WTC11 (cell line): Measurements from ENCODE around the gene RHBDL1. TPM values are rescaled to one million over a fixed set of nuclear protein-coding genes. Genes with fewer than 3 reads are reported as not detected.
A peak's percentile ranks its signal among the peaks of the same experiment; 100 is the strongest.

Experiments
- ATAC-seq: fragments of 200-7000 bp; cut with Tn5 transposase; 2 replicates; pipeline ENCODE4 v1.10.0; 2021; ENCODE audit warnings: mild to moderate bottlenecking, moderate library complexity
- CTCF ChIA-PET: fragments of 300-600 bp; sonication (Branson Sonifier 250); formaldehyde crosslinking; loops from one replicate; lab custom pipeline; 2021; ENCODE audit warnings: antibody characterized with exemption; lab: Charles Lee
- POLR2A ChIA-PET: fragments of 350-600 bp; sonication (Branson Sonifier 250); formaldehyde crosslinking; loops from one replicate; lab custom pipeline; 2021; ENCODE audit warnings: antibody characterized with exemption; lab: Charles Lee
- DNase-seq: peaks from one replicate; pipeline ENCODE4 v3.0.0; 2021; ENCODE audit warnings: low spot score
- H3K27ac Mint-ChIP-seq: 2 replicates; pipeline ENCODE4 v1.8.0; 2021; ENCODE audit warnings: mixed read lengths
- H3K27me3 Mint-ChIP-seq: 2 replicates; pipeline ENCODE4 v1.8.0; 2021; ENCODE audit warnings: low read depth, mild to moderate bottlenecking, moderate library complexity, mixed read lengths
- H3K36me3 Mint-ChIP-seq: 2 replicates; pipeline ENCODE4 v1.8.0; 2021; ENCODE audit warnings: mixed read lengths
- H3K4me1 Mint-ChIP-seq: 2 replicates; pipeline ENCODE4 v1.8.0; 2022; ENCODE audit warnings: mixed read lengths
- H3K4me3 Mint-ChIP-seq: 2 replicates; pipeline ENCODE4 v1.8.0; 2021; ENCODE audit warnings: mild to moderate bottlenecking, moderate library complexity, mixed read lengths
- H3K9me3 Mint-ChIP-seq: 2 replicates; pipeline ENCODE4 v1.8.0; 2021; ENCODE audit warnings: mixed read lengths
- CBFB ChIP-seq: sonication (generic); formaldehyde crosslinking; IDR thresholded peaks from 2 replicates; pipeline ENCODE4 v1.8.1; 2022; ENCODE audit warnings: mild to moderate bottlenecking, low read depth, missing genetic modification reagents
- ESRRA ChIP-seq: sonication (generic); formaldehyde crosslinking; IDR thresholded peaks from 2 replicates; pipeline ENCODE4 v1.8.1; 2022; ENCODE audit warnings: mild to moderate bottlenecking, missing genetic modification reagents, borderline replicate concordance
- GABPB1 ChIP-seq: sonication (generic); formaldehyde crosslinking; IDR thresholded peaks from 2 replicates; pipeline ENCODE4 v1.8.1; 2023; ENCODE audit warnings: mild to moderate bottlenecking, missing genetic modification reagents
- GTF2I ChIP-seq: fragments of 250-450 bp; sonication (Bioruptor Pico); conservative IDR thresholded peaks from 2 replicates; pipeline ENCODE4 v1.4.0; 2021; ENCODE audit warnings: mild to moderate bottlenecking
- OVOL2 ChIP-seq: fragments of 250-450 bp; sonication (Bioruptor Pico); IDR thresholded peaks from 2 replicates; pipeline ENCODE4 v1.9.0; 2021; ENCODE audit warnings: mild to moderate bottlenecking, borderline replicate concordance
- SP1 ChIP-seq: sonication (generic); formaldehyde crosslinking; conservative IDR thresholded peaks from 2 replicates; pipeline ENCODE4 v1.8.1; 2022; ENCODE audit warnings: missing genetic modification reagents
- TP53 ChIP-seq: sonication (generic); formaldehyde crosslinking; IDR thresholded peaks from 2 replicates; pipeline ENCODE4 v1.8.1; 2023; ENCODE audit warnings: mild to moderate bottlenecking, missing genetic modification reagents
- ZBTB21 ChIP-seq: sonication (generic); formaldehyde crosslinking; IDR thresholded peaks from 2 replicates; pipeline ENCODE4 v1.8.1; 2023; ENCODE audit warnings: mild to moderate bottlenecking, missing genetic modification reagents, borderline replicate concordance
- total RNA-seq: library from RNA; stranded (reverse); gene quantifications from 3 replicates; pipeline ENCODE4 v1.2.3, GENCODE V29; 2021
- TF ChIP-seq, protein P1 (sequence below): sonication (generic); formaldehyde crosslinking; IDR thresholded peaks from 2 replicates; pipeline ENCODE4 v1.8.0; 2022; ENCODE audit warnings: mild to moderate bottlenecking, missing genetic modification reagents
- TF ChIP-seq, protein P2 (sequence below): sonication (generic); formaldehyde crosslinking; IDR thresholded peaks from 2 replicates; pipeline ENCODE4 v1.8.1; 2023; ENCODE audit warnings: mild to moderate bottlenecking, moderate library complexity, missing genetic modification reagents
- TF ChIP-seq, protein P3 (sequence below): sonication (generic); formaldehyde crosslinking; IDR thresholded peaks from 2 replicates; pipeline ENCODE4 v1.8.0; 2022; ENCODE audit warnings: mild to moderate bottlenecking, missing genetic modification reagents
- TF ChIP-seq, protein P4 (sequence below): sonication (generic); formaldehyde crosslinking; conservative IDR thresholded peaks from 2 replicates; pipeline ENCODE4 v1.8.1; 2023; ENCODE audit warnings: mild to moderate bottlenecking, low read depth, missing genetic modification reagents, moderate library complexity
- TF ChIP-seq, protein P5 (sequence below): sonication (generic); formaldehyde crosslinking; IDR thresholded peaks from 2 replicates; pipeline ENCODE4 v1.8.0; 2023; ENCODE audit warnings: mild to moderate bottlenecking, missing genetic modification reagents

Gene RHBDL1
- total RNA-seq, 1 experiment from 2014 or later, result 8.2 TPM

DNA sequence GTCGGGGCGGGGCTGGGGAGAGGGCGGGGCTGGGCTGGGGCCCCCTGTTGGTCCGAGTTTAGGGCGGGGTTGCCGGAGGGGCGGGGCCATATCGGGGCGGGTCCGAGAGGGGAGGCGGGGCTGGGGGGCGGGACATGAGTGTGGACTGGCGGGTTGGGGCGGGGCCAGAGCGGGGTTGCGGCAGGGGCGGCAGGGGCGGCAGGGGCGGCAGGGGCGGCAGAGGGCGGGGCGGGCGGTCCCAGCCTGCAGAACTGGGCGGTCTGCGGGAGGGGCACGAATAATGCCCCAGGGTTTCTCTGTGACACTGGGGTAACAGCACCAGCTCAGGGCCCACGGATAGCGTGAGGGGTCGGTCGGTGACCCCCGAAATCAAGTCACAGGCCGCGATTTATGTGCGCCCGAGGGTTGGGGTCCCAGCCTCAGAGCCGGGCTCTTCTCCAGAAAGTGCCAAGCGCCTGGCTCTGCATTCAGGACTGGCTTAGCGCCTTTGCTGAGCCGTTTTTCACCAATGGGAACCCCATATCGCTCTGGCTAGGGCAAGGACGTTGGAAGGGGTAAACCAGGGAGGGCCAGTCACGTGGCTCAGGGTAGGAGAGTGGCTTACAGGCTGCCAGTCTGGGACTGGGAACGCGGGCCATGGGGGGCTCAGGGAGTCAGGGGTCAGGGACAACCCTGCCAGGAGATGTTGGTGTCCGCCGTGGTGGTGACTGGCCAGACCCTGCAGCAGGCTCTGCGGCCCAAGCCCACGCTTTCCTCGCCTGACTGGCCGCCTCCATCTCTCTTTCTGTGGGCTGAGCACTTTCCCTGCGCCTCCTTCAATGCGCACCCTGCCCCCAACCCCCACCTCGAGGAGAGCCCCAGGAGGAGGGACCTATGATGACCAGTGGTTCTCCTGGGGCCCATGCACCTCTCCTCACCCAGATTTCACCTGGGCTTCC, 38.1 kb upstream of the RHBDL1 start (continued):
- TF ChIP-seq, protein P1, sequence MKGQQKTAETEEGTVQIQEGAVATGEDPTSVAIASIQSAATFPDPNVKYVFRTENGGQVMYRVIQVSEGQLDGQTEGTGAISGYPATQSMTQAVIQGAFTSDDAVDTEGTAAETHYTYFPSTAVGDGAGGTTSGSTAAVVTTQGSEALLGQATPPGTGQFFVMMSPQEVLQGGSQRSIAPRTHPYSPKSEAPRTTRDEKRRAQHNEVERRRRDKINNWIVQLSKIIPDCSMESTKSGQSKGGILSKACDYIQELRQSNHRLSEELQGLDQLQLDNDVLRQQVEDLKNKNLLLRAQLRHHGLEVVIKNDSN (CRISPR knock-in tag), result peak; percentile 87
- TF ChIP-seq, protein P2, sequence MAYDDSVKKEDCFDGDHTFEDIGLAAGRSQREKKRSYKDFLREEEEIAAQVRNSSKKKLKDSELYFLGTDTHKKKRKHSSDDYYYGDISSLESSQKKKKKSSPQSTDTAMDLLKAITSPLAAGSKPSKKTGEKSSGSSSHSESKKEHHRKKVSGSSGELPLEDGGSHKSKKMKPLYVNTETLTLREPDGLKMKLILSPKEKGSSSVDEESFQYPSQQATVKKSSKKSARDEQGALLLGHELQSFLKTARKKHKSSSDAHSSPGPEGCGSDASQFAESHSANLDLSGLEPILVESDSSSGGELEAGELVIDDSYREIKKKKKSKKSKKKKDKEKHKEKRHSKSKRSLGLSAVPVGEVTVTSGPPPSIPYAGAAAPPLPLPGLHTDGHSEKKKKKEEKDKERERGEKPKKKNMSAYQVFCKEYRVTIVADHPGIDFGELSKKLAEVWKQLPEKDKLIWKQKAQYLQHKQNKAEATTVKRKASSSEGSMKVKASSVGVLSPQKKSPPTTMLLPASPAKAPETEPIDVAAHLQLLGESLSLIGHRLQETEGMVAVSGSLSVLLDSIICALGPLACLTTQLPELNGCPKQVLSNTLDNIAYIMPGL (CRISPR knock-in tag), result no peak
- TF ChIP-seq SP1 (CRISPR knock-in tag) (peak; percentile 40), GTF2I (no peak)
- TF ChIP-seq, protein P3, sequence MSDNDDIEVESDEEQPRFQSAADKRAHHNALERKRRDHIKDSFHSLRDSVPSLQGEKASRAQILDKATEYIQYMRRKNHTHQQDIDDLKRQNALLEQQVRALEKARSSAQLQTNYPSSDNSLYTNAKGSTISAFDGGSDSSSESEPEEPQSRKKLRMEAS (CRISPR knock-in tag), result peak; percentile 42; the same call in 1 of the 2 replicates

DNA sequence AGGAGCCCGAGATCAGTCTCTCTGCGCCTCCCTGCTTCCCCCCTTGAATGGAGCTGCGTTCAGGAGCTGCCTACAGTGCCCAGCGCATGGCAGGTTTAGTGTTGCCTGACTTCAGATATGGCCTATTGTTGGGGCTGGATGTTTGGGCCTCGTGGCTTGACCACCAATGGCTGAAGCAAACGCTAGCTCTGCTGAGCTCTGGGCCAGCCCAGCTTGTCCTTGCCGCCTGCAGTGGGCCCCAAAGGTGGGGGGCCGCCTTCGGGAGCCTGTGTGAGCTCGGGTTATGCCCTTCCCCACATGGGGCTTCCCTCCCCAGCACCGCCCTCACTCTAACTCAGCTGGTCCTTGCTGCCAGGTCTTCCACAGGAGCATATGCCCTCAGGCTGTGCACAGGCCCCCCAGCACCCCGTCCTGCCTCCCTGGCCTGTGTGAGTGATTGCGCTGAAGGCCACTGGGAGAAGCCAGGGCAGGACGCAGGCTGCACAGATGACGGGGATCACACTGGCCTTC, 37.4 kb upstream of the RHBDL1 start:
- ChIA-PET CTCF (interaction anchor here (0.8 to 4.0 kb wide), 11 partner anchors 10 to 285 kb away, joined by 3 to 37 read pairs (median 5); partner anchors contain the start of genes RHOT2 and WDR90), POLR2A (interaction anchor here (0.8 to 1.5 kb wide), 4 partner anchors 10 to 30 kb away, joined by 3 to 7 read pairs (median 4); partner anchors contain the start of genes RHOT2 and WDR90)
- Mint-ChIP-seq H3K4me1 (peaks cover 19% of the 10 kb centered on the region), H3K36me3 (no peaks in the 10 kb centered on the region), H3K4me3 (peak overlapping the region; percentile 61), H3K27me3 (peaks cover 4% of the 10 kb centered on the region; the same call in 1 of the 2 replicates), H3K9me3 (no peaks in the 10 kb centered on the region), H3K27ac (peak overlapping the region; percentile 63; the same call in 1 of the 2 replicates)
- ATAC-seq (no peak), DNase-seq (peak; percentile 45)
- TF ChIP-seq, protein P4, sequence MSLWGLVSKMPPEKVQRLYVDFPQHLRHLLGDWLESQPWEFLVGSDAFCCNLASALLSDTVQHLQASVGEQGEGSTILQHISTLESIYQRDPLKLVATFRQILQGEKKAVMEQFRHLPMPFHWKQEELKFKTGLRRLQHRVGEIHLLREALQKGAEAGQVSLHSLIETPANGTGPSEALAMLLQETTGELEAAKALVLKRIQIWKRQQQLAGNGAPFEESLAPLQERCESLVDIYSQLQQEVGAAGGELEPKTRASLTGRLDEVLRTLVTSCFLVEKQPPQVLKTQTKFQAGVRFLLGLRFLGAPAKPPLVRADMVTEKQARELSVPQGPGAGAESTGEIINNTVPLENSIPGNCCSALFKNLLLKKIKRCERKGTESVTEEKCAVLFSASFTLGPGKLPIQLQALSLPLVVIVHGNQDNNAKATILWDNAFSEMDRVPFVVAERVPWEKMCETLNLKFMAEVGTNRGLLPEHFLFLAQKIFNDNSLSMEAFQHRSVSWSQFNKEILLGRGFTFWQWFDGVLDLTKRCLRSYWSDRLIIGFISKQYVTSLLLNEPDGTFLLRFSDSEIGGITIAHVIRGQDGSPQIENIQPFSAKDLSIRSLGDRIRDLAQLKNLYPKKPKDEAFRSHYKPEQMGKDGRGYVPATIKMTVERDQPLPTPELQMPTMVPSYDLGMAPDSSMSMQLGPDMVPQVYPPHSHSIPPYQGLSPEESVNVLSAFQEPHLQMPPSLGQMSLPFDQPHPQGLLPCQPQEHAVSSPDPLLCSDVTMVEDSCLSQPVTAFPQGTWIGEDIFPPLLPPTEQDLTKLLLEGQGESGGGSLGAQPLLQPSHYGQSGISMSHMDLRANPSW, result 0 out of 2 replicates have a peak, but pooled peaks have one; percentile 68
- TF ChIP-seq CBFB (0 out of 2 replicates have a peak, but pooled peaks have one; percentile 49), ESRRA (no peak), TP53 (CRISPR knock-in tag) (0 out of 2 replicates have a peak, but pooled peaks have one; percentile 47), ZBTB21 (CRISPR knock-in tag) (0 out of 2 replicates have a peak, but pooled peaks have one; percentile 34), OVOL2 (CRISPR knock-in tag) (no peak), GABPB1 (CRISPR knock-in tag) (no peak)
- TF ChIP-seq, protein P5, sequence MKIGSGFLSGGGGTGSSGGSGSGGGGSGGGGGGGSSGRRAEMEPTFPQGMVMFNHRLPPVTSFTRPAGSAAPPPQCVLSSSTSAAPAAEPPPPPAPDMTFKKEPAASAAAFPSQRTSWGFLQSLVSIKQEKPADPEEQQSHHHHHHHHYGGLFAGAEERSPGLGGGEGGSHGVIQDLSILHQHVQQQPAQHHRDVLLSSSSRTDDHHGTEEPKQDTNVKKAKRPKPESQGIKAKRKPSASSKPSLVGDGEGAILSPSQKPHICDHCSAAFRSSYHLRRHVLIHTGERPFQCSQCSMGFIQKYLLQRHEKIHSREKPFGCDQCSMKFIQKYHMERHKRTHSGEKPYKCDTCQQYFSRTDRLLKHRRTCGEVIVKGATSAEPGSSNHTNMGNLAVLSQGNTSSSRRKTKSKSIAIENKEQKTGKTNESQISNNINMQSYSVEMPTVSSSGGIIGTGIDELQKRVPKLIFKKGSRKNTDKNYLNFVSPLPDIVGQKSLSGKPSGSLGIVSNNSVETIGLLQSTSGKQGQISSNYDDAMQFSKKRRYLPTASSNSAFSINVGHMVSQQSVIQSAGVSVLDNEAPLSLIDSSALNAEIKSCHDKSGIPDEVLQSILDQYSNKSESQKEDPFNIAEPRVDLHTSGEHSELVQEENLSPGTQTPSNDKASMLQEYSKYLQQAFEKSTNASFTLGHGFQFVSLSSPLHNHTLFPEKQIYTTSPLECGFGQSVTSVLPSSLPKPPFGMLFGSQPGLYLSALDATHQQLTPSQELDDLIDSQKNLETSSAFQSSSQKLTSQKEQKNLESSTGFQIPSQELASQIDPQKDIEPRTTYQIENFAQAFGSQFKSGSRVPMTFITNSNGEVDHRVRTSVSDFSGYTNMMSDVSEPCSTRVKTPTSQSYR (CRISPR knock-in tag), result peak; percentile 49; the same call in 1 of the 2 replicates
